NCI-H1092 (cell line): ENCODE data around the gene CCNJL.

Source experiments
- DNase-seq: peaks from one replicate; lab custom pipeline; 2025; lab: John Stamatoyannopoulos, UW

CCNJL gene

DNA sequence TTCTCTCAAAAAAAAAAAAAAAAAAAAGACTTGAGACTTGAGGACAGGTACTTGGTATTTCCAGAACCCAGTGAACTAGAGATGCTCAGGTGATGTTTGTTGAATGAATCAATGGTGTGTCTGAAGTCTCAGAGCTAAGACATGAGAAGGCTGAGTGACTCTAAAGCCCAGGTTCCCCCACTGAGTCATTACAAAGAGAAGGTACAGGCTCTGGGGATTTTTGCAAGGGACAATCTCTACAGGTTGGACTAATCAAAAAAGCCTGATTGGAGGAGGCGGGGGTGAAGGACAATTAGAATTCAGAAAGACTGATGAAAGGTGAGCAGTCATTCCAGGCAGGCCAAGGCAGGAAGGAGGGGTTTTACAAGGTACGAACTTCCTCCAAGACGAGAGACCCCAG lies 91.3 kb downstream of the CCNJL start:
- DNase-seq, result no peak

DNA sequence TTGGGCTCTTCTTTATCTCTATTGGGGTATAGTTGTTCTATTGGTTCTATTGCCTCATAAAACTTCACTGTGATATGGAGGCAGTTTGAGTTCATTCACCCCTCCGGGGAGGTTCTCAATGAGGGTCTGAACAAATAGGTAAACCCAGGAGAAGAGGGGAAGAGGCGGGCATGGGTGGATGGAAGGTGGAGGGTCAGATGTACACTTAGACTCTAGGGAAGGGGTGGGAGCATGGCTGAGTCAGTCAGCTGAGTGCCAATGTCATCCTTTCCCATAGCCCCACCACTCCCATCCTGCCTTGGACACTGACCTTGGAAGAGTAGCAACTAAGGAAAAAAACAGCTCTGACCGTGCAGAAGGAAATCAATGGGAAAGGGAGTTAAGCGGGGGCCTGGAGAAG lies 93.0 kb downstream of the CCNJL start:
- no peak for DNase-seq

DNA sequence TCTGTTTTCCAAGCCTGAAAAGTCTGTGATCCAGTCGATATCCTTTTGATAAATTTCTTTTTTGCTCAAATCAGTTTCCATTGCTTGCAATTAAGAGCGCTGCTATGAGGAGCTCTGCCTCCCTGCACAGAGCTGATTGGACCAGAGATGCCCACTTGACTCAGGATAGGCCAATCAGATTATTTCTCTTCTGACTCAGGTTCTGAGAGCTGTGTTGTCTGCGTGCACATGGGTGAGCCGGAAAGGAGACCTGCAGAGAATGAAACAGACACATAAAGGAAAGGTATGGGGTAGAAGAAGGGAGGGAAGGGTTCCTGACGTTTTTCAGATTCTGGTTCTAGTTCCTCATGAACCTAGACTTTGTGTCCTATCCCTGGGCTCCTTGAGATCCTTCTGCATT lies 98.8 kb downstream of the CCNJL start:
- DNase-seq, result no peak

DNA sequence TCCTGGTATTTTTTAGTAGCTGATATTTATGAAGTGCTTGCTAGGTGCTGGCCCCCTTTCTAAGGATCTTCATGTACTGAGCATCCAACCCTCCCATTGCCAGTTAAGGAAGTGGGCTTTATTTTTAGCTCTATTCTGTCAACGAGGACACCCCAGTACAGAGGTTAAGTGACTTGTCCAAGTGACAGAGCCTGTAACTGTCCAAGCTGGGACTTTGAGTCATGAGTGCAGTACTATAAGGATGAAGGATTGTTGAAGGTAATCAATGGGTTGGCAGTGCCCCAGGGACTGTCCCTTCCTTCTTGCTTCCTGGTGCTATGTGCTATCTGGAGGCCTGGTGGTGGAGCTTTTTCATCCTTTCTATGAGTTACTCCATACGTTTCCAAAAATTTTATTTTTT lies 101.0 kb downstream of the CCNJL start:
- no peak for DNase-seq

DNA sequence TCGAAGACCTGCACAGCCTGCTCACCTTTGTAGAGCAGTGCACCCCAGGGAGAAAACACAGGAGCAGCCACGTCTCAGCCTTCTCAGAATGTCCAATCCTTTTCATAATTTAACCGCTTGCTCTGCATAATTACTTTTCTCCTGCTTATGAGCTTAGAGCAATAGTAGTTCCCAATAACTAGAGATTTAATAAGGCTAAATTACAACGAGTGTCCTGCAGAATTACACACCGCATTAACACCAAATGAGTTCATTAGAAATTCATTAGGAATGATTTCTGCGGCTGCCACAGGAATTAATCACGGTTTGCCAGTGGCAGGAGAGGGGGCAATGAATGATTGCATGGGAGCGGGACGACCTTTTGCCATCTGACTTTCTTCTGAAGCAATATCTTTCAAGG lies 101.8 kb downstream of the CCNJL start:
- DNase-seq, result no peak

DNA sequence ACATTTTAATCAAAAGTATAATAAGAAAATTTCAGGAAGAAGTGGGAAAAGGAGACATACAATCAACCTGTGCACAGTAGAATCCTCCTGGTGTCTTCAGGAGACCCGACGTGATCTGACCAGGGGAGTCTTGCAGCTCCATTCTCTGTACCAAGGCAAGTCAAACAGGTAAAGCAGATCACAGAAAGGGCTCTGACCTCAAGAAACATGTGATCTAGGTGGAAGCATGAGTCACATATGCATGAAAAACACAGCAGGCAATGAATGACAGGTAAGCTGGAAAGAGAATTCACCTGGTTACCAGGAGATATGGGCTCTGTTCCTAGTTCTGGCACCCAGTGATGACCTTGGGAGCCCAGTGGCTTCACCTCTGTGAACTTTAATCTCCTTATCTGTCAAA lies 102.4 kb downstream of the CCNJL start:
- no peak for DNase-seq

DNA sequence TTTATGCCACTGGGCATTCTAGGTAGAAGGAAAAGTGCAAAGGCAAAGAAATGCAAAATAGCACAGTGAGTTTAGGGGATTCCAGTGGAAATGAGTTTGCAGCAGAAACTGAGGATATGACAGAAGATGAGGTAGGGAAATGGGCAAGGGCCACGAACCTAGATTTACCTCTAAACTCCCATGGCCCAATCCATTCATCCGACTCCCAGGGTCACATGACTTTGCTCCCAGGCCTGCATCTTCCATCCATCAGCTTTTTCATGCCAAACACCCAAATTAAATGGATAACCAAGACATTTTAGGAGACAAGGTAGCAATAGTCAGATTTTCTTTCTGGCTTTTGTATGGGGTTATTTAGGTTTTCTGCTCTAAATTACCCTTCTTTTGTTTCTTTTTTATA lies 105.3 kb downstream of the CCNJL start:
- DNase-seq, result no peak
